ENCODE data around the gene MAP2K6.

DNA sequence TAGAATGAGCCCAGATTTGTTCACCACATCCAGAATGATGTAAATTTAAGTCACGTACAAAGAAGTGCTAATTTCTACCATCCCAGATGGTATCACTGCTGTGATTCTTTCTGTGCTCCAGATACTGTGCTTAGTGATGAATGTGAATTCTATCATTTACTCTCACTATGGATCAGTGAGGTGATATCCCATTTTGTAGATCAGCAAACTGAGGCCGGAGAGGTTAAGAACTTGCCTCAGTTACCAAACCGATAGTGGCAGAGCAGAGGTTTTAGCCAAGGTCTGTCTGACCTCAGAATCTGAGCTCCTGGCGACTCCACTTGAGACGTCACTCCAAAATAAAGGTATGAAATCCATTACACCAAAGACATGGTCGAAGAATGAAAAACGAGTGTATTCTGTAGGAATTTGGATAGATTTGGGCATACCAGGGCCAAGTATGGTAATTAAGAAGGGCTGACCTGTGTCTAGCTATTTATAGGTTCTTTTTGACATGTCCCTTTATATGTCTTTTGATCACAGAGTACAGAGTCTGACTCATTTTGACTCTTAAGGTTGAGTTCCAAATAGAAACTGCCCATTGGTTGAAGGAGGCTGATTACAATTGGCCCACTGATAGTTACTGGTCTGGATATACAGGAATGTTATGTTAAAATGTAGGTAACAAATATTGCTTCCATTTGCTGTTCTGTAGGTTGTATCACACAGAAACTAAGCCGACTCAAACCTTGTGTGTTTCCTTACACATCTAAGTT lies 10.0 kb downstream of the MAP2K6 start:
- TF ChIP-seq, protein P1, sequence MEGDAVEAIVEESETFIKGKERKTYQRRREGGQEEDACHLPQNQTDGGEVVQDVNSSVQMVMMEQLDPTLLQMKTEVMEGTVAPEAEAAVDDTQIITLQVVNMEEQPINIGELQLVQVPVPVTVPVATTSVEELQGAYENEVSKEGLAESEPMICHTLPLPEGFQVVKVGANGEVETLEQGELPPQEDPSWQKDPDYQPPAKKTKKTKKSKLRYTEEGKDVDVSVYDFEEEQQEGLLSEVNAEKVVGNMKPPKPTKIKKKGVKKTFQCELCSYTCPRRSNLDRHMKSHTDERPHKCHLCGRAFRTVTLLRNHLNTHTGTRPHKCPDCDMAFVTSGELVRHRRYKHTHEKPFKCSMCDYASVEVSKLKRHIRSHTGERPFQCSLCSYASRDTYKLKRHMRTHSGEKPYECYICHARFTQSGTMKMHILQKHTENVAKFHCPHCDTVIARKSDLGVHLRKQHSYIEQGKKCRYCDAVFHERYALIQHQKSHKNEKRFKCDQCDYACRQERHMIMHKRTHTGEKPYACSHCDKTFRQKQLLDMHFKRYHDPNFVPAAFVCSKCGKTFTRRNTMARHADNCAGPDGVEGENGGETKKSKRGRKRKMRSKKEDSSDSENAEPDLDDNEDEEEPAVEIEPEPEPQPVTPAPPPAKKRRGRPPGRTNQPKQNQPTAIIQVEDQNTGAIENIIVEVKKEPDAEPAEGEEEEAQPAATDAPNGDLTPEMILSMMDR (IDR thresholded peaks at IDR 0.05; ENCODE audit: control extremely low read depth in 1 of 3, insufficient read depth in 1 of 3, low read depth in 1 of 3, low read length in 3 of 3): no peak
- TF ChIP-seq EZH2 (IDR thresholded peaks at IDR 0.05; ENCODE audit: low read depth, low read length, severe bottlenecking) (no peak), TAF1 (IDR thresholded peaks at IDR 0.05; ENCODE audit: low read depth, low read length) (no peak), POLR2A (IDR thresholded peaks at IDR 0.05; ENCODE audit: control extremely low read depth in 1 of 2, low read depth in 2 of 2, low read length in 2 of 2) (no peak)

Measured in H1 (cell line).